Left lung (tissue), 10 donors: ENCODE data around the gene GDF9. TPM values are rescaled to one million over a fixed set of nuclear protein-coding genes. Genes with fewer than 3 reads are reported as not detected.

ENCODE experiments used
- ATAC-seq: fragments of 200-7000 bp; cut with Tn5 transposase; one replicate; pipeline ENCODE4 v1.9.1; 2020; ENCODE audit warnings: moderate library complexity
- DNase-seq, 4 donors: peaks; one replicate each; pipeline ENCODE4 v3.0.0-alpha.2; 2013 to 2020
- H3K27ac ChIP-seq, 2 donors: fragments of 200-600 bp; sonication (generic) in 1 of 2; one replicate each; pipeline versions ENCODE4 v1.5.0 to v1.8.0; 2020 to 2021
- H3K27me3 ChIP-seq, 2 donors: fragments of 200-600 bp; sonication (generic) in 1 of 2; one replicate each; pipeline versions ENCODE4 v1.5.0 to v1.8.0; 2020 to 2021
- H3K36me3 ChIP-seq, 2 donors: fragments of 200-600 bp; sonication (generic) in 1 of 2; one replicate each; pipeline versions ENCODE4 v1.5.0 to v1.8.0; 2020 to 2021
- H3K4me1 ChIP-seq, 2 donors: fragments of 200-600 bp; one replicate each; pipeline ENCODE4 v1.8.0; 2021
- H3K4me3 ChIP-seq, 2 donors: fragments of 200-600 bp; sonication (generic) in 1 of 2; one replicate each; pipeline versions ENCODE4 v1.5.0 to v1.8.0; 2020 to 2021; ENCODE audit warnings: mild to moderate bottlenecking in 1 of 2
- H3K9me3 ChIP-seq, 2 donors: fragments of 200-600 bp; sonication (generic) in 1 of 2; one replicate each; pipeline versions ENCODE4 v1.5.0 to v1.8.0; 2020 to 2021
- intact Hi-C, 2 donors: fragments of 100-400 bp; cut with DNase I; formaldehyde crosslinking; loops; one replicate each; pipeline versions ENCODE4 v1.11.2 to v1.14.2; 2022
- polyA plus RNA-seq, 6 donors: library from polyadenylated mRNA; unstranded; fragments of 120-200 nt; gene quantifications; one replicate each; pipeline ENCODE4 v1.2.1, GENCODE V29; 2013; ENCODE audit not compliant: insufficient read length in 6 of 6
- total RNA-seq, 2 donors: library from RNA; stranded (reverse); fragmentation: NEBNext Ultra II Directional; extraction: Animal tissue kit (Norgen Biotek cat#: 25700); gene quantifications; one replicate each; pipeline ENCODE4 v1.2.1, GENCODE V29; 2021
- TF ChIP-seq, protein P1 (sequence below), 2 donors: fragments of 200-600 bp; sonication (generic) in 1 of 2; IDR thresholded peaks; one replicate each; pipeline versions ENCODE4 v1.5.0 to v1.8.0; 2021; ENCODE audit warnings: antibody characterized with exemption in 2 of 2
- donor health status: DM: no; HTN: yes; CAD: no.
- donor health status: DM: no; HTN: no; CAD: no.

Gene GDF9
- total and polyA plus RNA-seq, 8 donors, result 0.26 to 1.6 (median 1.2) TPM

DNA sequence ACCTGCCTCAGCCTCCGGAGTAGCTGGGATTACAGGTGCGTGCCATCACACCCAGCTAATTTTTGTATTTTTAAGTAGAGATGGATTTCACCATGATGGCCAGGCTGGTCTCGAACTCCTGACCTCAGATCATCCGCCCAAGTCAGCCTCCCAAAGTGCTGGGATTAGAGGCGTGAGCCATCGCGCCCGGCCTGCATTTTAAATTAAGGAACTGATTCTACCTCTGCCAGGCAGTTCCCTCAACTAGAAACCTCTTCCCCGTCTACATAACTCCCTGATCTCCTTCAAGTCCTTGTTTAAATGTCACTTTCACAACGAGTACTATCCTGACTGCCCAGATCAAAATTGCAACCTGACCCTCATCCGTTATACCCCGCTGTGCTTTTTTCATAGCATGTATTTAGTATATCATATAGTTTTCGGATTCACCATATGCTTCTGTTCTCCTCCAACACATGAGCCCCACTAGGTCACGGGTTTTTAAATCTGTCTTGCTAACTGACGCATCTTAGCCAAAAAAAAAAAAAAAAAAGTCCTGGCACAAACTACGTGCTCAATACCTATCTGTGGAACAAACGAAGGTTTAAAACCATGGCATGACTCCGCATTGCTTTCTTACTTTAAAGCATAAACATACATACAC lies 54.0 kb downstream of the GDF9 start:
- Histone ChIP-seq H3K4me3 (no peak overlapping the region), H3K36me3 (no peaks in the 10 kb centered on the region), H3K27me3 (peaks cover 36 to 72% of the 10 kb centered on the region in 2 donors), H3K9me3 (no peaks in the 10 kb centered on the region), H3K4me1 (peaks cover 0 to 19% of the 10 kb centered on the region in 2 donors), H3K27ac (no peak overlapping the region)
- DNase-seq (no peak), ATAC-seq (no peak)
- intact Hi-C loops, result no loop called here
- TF ChIP-seq, protein P1, sequence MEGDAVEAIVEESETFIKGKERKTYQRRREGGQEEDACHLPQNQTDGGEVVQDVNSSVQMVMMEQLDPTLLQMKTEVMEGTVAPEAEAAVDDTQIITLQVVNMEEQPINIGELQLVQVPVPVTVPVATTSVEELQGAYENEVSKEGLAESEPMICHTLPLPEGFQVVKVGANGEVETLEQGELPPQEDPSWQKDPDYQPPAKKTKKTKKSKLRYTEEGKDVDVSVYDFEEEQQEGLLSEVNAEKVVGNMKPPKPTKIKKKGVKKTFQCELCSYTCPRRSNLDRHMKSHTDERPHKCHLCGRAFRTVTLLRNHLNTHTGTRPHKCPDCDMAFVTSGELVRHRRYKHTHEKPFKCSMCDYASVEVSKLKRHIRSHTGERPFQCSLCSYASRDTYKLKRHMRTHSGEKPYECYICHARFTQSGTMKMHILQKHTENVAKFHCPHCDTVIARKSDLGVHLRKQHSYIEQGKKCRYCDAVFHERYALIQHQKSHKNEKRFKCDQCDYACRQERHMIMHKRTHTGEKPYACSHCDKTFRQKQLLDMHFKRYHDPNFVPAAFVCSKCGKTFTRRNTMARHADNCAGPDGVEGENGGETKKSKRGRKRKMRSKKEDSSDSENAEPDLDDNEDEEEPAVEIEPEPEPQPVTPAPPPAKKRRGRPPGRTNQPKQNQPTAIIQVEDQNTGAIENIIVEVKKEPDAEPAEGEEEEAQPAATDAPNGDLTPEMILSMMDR (IDR thresholded peaks at IDR 0.05), result no peak

Other genes starting within 250 kb of the GDF9 start
- not detected for gene IL13, start 208.3 kb downstream of the GDF9 start, total RNA-seq
- gene IL13, start 208.3 kb downstream of the GDF9 start, polyA plus RNA-seq, result under 1 TPM in 2 of 6 donors, not detected in 4; 0.15 to 0.16 TPM
- gene IL4, start 192.5 kb downstream of the GDF9 start, total RNA-seq, result not detected
- gene IL4, start 192.5 kb downstream of the GDF9 start, polyA plus RNA-seq, result under 1 TPM in 4 of 6 donors, not detected in 2; 0.27 to 0.84 (median 0.44) TPM
- gene KIF3A, start 128.9 kb downstream of the GDF9 start, total RNA-seq, result 10 to 100 TPM in 1 of 2 donors, 1 to 10 TPM in 1; 8.9 to 15.2 TPM
- gene KIF3A, start 128.9 kb downstream of the GDF9 start, polyA plus RNA-seq, result 10 to 100 TPM; 24.3 to 30.4 (median 26.5) TPM
- 1 to 10 TPM; 1.1 to 1.8 TPM for gene CCNI2, start 119.0 kb downstream of the GDF9 start, total RNA-seq
- gene CCNI2, start 119.0 kb downstream of the GDF9 start, polyA plus RNA-seq, result 1 to 10 TPM in 2 of 6 donors, under 1 TPM in 4; 0.42 to 2.5 (median 0.81) TPM
- 10 to 100 TPM; 38.8 to 53.8 TPM for gene SEPTIN8, start 89.2 kb downstream of the GDF9 start, total RNA-seq
- 10 to 100 TPM; 54.8 to 73.8 (median 61.9) TPM for gene SEPTIN8, start 89.2 kb downstream of the GDF9 start, polyA plus RNA-seq
- gene SOWAHA, start 53.2 kb downstream of the GDF9 start, total RNA-seq, result under 1 TPM in 1 of 2 donors, not detected in 1; 0.16 TPM
- under 1 TPM in 1 of 6 donors, not detected in 5; 0.07 TPM for gene SOWAHA, start 53.2 kb downstream of the GDF9 start, polyA plus RNA-seq
- gene SHROOM1, start 35.8 kb downstream of the GDF9 start, total RNA-seq, result 10 to 100 TPM; 15.8 to 20.6 TPM
- 10 to 100 TPM in 2 of 6 donors, 1 to 10 TPM in 4; 8.1 to 14.7 (median 9.2) TPM for gene SHROOM1, start 35.8 kb downstream of the GDF9 start, polyA plus RNA-seq
- 100 to 1,000 TPM; 386 to 507 TPM for gene UQCRQ, start 173 bp upstream of the GDF9 start, total RNA-seq
- 100 to 1,000 TPM; 130 to 187 (median 150) TPM for gene UQCRQ, start 173 bp upstream of the GDF9 start, polyA plus RNA-seq
- gene LEAP2, start 7.2 kb upstream of the GDF9 start, total RNA-seq, result 1 to 10 TPM; 1.2 to 1.9 TPM
- gene LEAP2, start 7.2 kb upstream of the GDF9 start, polyA plus RNA-seq, result 1 to 10 TPM; 3.2 to 6.0 (median 4.4) TPM
- 10 to 100 TPM; 75.2 to 86.1 TPM for gene AFF4, start 97.2 kb upstream of the GDF9 start, total RNA-seq
- gene AFF4, start 97.2 kb upstream of the GDF9 start, polyA plus RNA-seq, result 10 to 100 TPM; 59.5 to 68.9 (median 63.2) TPM
- gene ZCCHC10, start 160.1 kb upstream of the GDF9 start, total RNA-seq, result 10 to 100 TPM; 20.7 to 22.1 TPM
- gene ZCCHC10, start 160.1 kb upstream of the GDF9 start, polyA plus RNA-seq, result 10 to 100 TPM; 28.3 to 34.6 (median 30.5) TPM
- gene HSPA4, start 185.5 kb upstream of the GDF9 start, total RNA-seq, result 10 to 100 TPM; 85.5 to 90.7 TPM
- gene HSPA4, start 185.5 kb upstream of the GDF9 start, polyA plus RNA-seq, result 100 to 1,000 TPM in 1 of 6 donors, 10 to 100 TPM in 5; 85.9 to 109 (median 94.3) TPM